Common myeloid progenitor, CD34-positive (primary cell): Measurements from ENCODE around the gene ADGRA1.

Experiments used
- CTCF ChIA-PET: fragments of 350-600 bp; sonication (Branson Sonifier 250); formaldehyde crosslinking; loops from one replicate; lab custom pipeline; 2021; ENCODE audit warnings: antibody characterized with exemption; lab: Charles Lee
- POLR2A ChIA-PET: fragments of 350-600 bp; sonication (Branson Sonifier 250); formaldehyde crosslinking; loops from one replicate; lab custom pipeline; 2021; ENCODE audit warnings: antibody characterized with exemption; lab: Charles Lee
- DNase-seq, 3 donors: peaks; one replicate each; pipeline versions ENCODE4 v3.0.0 to v3.0.0-alpha.2; 2013
- H3K27ac ChIP-seq, 2 experiments: 1 replicate in 1 of 2; 2 replicates in 1 of 2; pipeline ENCODE4 v1.7.0; 2013; ENCODE audit warnings: inconsistent platforms in 2 of 2, low read length in 2 of 2, mild to moderate bottlenecking in 2 of 2, low read depth in 1 of 2, moderate library complexity in 1 of 2; ENCODE audit not compliant: severe bottlenecking in 2 of 2, insufficient read depth in 1 of 2, poor library complexity in 1 of 2
- H3K27me3 ChIP-seq, 5 experiments: replicated peaks in 2 of 5; 1 replicate in 3 of 5; 2 replicates in 2 of 5; pipeline versions ENCODE4 v1.6.1 to v1.7.0; 2013; ENCODE audit warnings: low read length in 4 of 5, mild to moderate bottlenecking in 2 of 5, moderate library complexity in 2 of 5, inconsistent platforms in 1 of 5; ENCODE audit not compliant: insufficient read depth in 5 of 5, control insufficient read depth in 4 of 5
- H3K36me3 ChIP-seq, 4 experiments: 1 replicate in 2 of 4; 2 replicates in 2 of 4; pipeline versions ENCODE4 v1.6.1 to v1.7.0; 2013; ENCODE audit warnings: low read length in 3 of 4, control low read depth in 1 of 4, mild to moderate bottlenecking in 1 of 4; ENCODE audit not compliant: control insufficient read depth in 4 of 4, insufficient read depth in 4 of 4
- H3K4me1 ChIP-seq, 4 experiments: 1 replicate in 3 of 4; 2 replicates in 1 of 4; pipeline versions ENCODE4 v1.6.1 to v1.7.1; 2013; ENCODE audit warnings: low read length in 3 of 4, mild to moderate bottlenecking in 3 of 4, control low read depth in 1 of 4, inconsistent platforms in 1 of 4, moderate library complexity in 1 of 4; ENCODE audit not compliant: control insufficient read depth in 4 of 4, insufficient read depth in 4 of 4; ENCODE audit errors: control extremely low read depth in 1 of 4
- H3K4me3 ChIP-seq, 7 experiments: 1 replicate in 4 of 7; 2 replicates in 3 of 7; pipeline versions ENCODE4 v1.5.1 to v1.7.0; 2013; ENCODE audit warnings: mild to moderate bottlenecking in 7 of 7, low read length in 6 of 7, moderate library complexity in 6 of 7, inconsistent platforms in 2 of 7, low read depth in 2 of 7, control low read depth in 1 of 7; ENCODE audit not compliant: insufficient read depth in 4 of 7, control insufficient read depth in 1 of 7; ENCODE audit errors: extremely low read depth in 1 of 7
- H3K9me3 ChIP-seq, 5 experiments: 1 replicate in 4 of 5; 2 replicates in 1 of 5; pipeline versions ENCODE4 v1.6.1 to v1.7.1; 2013; ENCODE audit warnings: low read length in 4 of 5, mild to moderate bottlenecking in 2 of 5, inconsistent platforms in 1 of 5, low read depth in 1 of 5, moderate library complexity in 1 of 5; ENCODE audit not compliant: control insufficient read depth in 4 of 5, insufficient read depth in 2 of 5; ENCODE audit errors: control extremely low read depth in 1 of 5
- WGBS: methylation state at CpG from one replicate; pipeline ENCODE4 v1.1.5; 2013; ENCODE audit not compliant: insufficient coverage; 5-methylcytosine and 5-hydroxymethylcytosine counted together

ADGRA1 gene

DNA sequence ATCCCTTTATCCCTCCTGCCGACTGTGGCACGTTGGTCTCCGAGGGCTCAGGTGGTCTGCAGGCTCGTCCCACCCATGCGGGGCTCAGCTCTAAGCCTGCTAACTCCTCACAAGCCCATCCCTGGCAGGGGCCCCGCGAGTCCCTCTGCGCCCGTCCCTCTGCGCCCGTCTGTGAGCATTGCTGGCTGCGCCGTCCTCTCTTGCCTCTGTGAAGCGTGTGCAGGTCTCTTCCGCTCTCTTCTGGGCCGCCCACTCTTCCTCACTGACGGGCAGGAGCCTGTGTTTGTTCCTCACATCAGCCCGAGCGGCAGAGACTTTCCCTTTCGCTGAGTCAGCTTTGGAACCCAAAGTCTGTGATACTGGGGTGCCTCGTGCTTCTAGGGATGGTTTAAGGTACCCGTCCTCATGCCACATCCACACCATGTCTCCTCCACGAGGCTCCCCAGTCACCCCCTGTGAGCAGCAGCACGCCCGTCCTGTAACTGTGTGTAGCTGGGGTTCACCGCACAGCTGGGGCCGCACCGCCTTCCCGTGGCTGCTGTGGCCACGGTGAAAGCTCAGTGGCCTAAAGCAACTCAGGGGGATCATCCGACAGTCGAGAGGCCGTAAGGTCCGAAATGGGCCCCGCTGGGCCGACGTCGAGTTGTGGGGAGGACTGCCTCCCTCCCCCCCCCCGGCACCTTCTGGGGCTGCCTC lies 35.5 kb downstream of the ADGRA1 start:
- peak in 2 of 3 donors; percentile 62 to 65 for DNase-seq
- CTCF ChIA-PET, result interaction anchor here (0.7 to 2.5 kb wide), 3 partner anchors 185 to 285 kb away, joined by 3 to 12 read pairs (median 4); no protein-coding TSS in a partner anchor
- peaks cover 0 to 17% (median 8%) of the 10 kb centered on the region in 5 experiments for H3K9me3 ChIP-seq

GRCh38 chr10:133123746-133124356 lies 36.1 kb downstream of the ADGRA1 start:
- no peak for DNase-seq
- H3K4me3 ChIP-seq, result no peak overlapping the region
- ChIA-PET CTCF (interaction anchor here (0.7 to 2.5 kb wide), 9 partner anchors 10 to 286 kb away, joined by 3 to 15 read pairs (median 4); no protein-coding TSS in a partner anchor), POLR2A (no interaction called here)
- no peak overlapping the region for H3K27ac ChIP-seq
- H3K4me1 ChIP-seq, result peaks cover 0 to 19% (median 16%) of the 10 kb centered on the region in 4 experiments
- no peaks in the 10 kb centered on the region for H3K36me3 ChIP-seq
- WGBS, result 96% methylated on average over 21 of the region's 23 CpGs
- H3K27me3 ChIP-seq, result peaks cover 0 to 52% (median 9%) of the 10 kb centered on the region in 5 experiments
- H3K9me3 ChIP-seq, result peaks cover 0 to 11% (median 7%) of the 10 kb centered on the region in 5 experiments

More for the DNA sequence above, 35.5 kb downstream of the ADGRA1 start:
- peaks cover 0 to 19% (median 16%) of the 10 kb centered on the region in 4 experiments for H3K4me1 ChIP-seq
- H3K27ac ChIP-seq, result no peak overlapping the region
- H3K27me3 ChIP-seq, result peaks cover 0 to 47% (median 9%) of the 10 kb centered on the region in 5 experiments
- no peaks in the 10 kb centered on the region for H3K36me3 ChIP-seq
- 47% methylated on average over 31 of the region's 39 CpGs for WGBS
- POLR2A ChIA-PET, result no interaction called here
- H3K4me3 ChIP-seq, result peak overlapping the region in 1 of 7 experiments; percentile 5

GRCh38 chr10:133124357-133125211 lies 36.9 kb downstream of the ADGRA1 start:
- Histone ChIP-seq H3K27ac (no peak overlapping the region), H3K36me3 (no peaks in the 10 kb centered on the region), H3K27me3 (peaks cover 0 to 57% (median 9%) of the 10 kb centered on the region in 5 experiments), H3K9me3 (peaks cover 0 to 4% (median 1%) of the 10 kb centered on the region in 5 experiments), H3K4me3 (no peak overlapping the region), H3K4me1 (peaks cover 0 to 19% (median 16%) of the 10 kb centered on the region in 4 experiments)
- DNase-seq, result peak in 2 of 3 donors; percentile 31 to 38
- ChIA-PET POLR2A (interaction anchor here (0.5 kb wide), 1 partner anchor 1536 kb away, joined by 3 read pairs; no protein-coding TSS in a partner anchor), CTCF (interaction anchor here (0.6 to 2.5 kb wide), 13 partner anchors 11 to 286 kb away, joined by 3 to 15 read pairs (median 4); no protein-coding TSS in a partner anchor)
- 29% methylated on average over 45 of the region's 58 CpGs for WGBS

- H3K4me3 ChIP-seq, result no peak overlapping the region
- DNase-seq, result no peak
- peaks cover 0 to 19% (median 16%) of the 10 kb centered on the region in 4 experiments for H3K4me1 ChIP-seq
- H3K27me3 ChIP-seq, result peaks cover 0 to 53% (median 9%) of the 10 kb centered on the region in 5 experiments
- CTCF ChIA-PET, result interaction anchor here (0.9 kb wide), 1 partner anchor 187 kb away, joined by 3 read pairs; no protein-coding TSS in a partner anchor
- H3K27ac ChIP-seq, result no peak overlapping the region
- no peaks in the 10 kb centered on the region for H3K36me3 ChIP-seq
- WGBS, result 87% methylated on average over 6 of the region's 9 CpGs
- no peaks in the 10 kb centered on the region for H3K9me3 ChIP-seq
- POLR2A ChIA-PET, result no interaction called here
These were observed 38.2 kb downstream of the ADGRA1 start for GRCh38 chr10:133125901-133126300.

DNA sequence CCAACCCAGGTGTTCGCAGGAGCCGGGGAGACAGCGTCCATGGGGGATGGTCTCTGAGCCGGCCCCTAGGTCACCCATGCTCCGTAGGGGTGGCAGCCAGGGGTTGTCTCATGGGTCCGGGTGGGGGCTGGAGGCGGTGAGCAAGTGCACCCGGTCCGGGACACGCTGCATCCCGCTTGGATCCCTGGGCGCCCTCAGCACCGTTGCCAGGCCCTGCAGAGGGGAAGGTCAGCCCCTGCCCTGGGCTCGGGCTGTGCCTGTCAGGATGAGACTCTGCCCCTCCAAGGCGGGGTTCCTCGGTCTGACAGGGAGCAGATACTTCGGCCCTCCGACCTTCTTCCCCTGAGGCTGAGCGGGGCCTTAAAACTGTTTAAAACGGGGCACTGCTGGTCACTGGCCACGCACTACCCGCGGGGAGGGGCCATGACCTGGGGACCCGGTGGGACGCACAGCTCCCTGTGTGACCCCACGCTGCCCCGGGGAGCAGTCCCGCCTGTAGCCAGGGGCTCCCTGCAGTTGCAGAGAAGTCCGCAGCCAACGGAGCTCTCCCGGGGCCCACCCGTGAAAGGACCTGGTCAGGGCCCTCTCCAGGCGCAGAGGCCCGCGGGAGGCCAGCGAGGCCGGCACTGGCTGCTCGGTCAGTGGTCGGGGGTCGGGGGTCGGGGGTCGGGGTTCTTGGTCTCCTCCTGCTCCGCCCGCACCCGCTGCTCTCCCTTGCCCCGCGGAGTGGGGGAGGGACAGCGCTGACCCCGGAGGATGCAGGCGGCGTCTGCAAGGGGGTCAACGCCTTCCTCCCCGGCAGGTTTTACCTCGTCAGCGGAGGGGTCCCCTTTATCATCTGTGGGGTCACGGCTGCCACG lies 38.9 kb downstream of the ADGRA1 start:
- no peak overlapping the region for H3K4me3 ChIP-seq
- no peaks in the 10 kb centered on the region for H3K9me3 ChIP-seq
- 94% methylated on average over 43 of the region's 57 CpGs for WGBS
- H3K4me1 ChIP-seq, result peaks cover 0 to 19% (median 16%) of the 10 kb centered on the region in 4 experiments
- no peaks in the 10 kb centered on the region for H3K36me3 ChIP-seq
- CTCF ChIA-PET, result interaction anchor here (0.9 to 1.6 kb wide), 3 partner anchors 12 to 224 kb away, joined by 3 to 4 read pairs (median 4); no protein-coding TSS in a partner anchor
- H3K27me3 ChIP-seq, result peaks cover 0 to 48% (median 9%) of the 10 kb centered on the region in 5 experiments
- DNase-seq, result no peak
- POLR2A ChIA-PET, result no interaction called here
- no peak overlapping the region for H3K27ac ChIP-seq
